ELR (cell line): ENCODE data around the gene SLC6A6.

Experiments used
- DNase-seq: peaks from one replicate; pipeline ENCODE4 v3.0.0-alpha.2; 2015; ENCODE audit warnings: low read depth

SLC6A6 gene

DNA sequence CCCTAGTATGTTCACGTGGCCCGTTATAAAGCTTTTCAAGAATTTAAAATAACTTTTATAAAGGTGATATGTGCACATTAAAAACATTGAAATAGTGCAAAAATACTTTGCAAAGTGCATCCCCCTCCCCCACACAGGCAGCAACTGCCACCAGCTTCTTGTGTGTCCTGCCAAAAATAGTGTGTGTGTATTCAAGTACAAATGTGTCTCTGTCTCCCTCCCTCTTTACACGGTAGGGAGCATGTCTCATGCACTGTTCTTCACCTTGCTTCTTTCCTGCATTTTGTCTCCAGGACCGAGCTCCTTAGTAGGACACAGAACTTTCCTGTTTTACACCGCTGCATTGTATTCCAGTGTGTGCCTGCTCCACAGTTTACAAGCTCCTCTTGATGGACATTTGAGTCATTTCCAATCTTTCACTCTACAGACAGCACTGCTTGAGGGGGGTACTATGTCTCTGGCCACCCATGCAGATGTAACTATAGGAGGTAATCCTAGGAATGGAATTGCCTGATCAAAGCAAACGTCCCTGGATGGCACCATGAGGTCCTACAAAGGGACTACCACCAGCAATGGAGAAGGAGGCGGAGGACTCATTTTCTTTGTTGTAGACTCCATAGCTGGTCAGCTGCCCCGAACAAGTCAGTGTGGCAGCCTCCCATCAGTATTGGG, 52.4 kb downstream of the SLC6A6 start:
- no peak for DNase-seq

DNA sequence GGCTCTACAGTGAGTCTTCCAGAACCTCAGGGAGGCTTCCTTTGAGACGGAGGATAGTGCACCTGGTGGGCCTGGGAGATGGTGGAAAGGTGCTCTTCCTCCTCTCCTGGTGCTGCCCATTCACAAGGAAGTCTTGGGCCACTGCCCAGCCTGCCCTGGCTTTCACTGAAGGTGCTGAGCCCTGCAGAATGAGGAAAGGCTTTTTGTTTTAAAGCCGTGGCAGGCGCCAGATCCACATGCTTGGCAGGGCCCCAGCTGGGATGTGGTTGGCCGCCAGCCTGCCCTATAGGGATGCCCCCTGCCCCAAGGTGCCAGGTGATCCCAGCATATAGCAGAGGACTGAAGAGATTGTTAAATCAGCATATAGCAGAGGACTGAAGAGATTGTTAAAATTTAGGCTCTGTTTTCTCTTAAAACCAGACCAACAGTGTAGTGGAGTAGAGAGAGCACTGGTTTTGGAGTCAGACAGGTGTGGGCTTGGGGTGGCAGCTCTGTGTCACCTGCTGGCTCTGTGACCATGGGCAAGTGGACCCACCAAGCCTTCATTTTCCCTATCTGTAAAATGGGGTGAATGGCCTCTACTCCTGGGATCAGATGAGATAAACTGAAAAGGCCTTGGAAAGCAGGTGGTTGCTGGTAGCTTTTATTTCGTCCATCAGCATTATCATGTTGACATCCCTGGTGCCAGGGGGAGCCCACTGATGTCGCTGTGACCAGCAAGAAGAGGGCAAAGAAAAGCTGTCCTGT, 53.3 kb downstream of the SLC6A6 start:
- DNase-seq = no peak

DNA sequence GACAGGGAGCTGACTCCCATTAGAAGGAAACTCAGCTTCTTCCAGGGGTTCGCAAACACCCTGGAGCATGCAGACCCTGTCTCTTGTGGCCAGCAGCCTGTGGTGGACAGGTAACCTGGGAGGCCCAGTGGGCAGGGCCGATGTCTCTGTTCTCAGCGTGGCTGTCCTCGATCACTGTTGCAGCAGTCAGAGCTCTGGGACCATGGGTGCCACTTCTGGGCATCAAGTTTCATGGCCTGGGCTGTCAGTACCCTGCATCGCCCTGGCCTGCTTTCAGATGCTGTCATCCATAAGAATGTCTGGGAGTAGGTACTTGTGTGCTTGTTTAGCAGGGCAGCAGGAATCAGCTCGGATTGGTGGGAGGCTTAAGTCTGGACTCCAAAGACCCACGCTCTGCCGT, 54.4 kb downstream of the SLC6A6 start:
- no peak for DNase-seq

DNA sequence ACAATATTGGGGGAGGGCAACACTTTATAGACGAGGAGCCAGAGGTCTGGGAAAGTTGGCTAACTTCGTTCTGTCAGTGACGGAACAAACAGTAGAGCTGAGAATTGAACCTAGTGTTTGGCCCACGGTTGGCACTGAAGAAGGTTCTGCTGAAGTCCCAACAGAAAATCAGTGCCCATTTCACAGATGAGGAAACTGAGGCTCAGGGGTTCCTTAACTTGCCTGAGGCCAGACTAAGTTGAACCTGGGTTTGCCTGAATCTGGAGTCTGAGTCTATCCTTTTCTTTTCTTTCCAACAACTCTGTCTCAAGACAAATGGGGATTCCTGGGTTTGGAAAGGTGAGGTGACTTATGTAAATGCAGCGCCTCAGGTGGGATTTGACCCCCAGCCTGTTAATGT, 55.1 kb downstream of the SLC6A6 start:
- DNase-seq = no peak

DNA sequence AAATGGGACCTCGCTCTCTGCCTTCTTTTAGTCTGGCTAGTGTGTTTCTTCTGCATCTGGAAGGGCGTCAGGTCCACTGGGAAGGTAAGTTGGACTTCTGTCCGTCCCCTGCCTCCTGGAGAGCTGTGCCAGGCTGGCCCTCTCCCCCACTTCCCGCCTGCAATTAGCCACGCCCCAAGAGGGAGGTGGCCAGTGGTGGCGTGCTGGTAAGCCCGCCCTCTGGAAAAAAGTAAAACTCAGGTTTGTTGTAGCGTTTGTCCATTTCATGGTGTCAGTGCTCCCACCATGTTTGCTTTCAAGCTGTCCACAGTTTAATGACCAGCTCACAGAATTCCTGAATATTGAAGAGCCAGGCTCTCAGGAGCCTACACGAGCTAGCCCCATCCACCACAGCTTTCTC, 55.6 kb downstream of the SLC6A6 start:
- no peak for DNase-seq

DNA sequence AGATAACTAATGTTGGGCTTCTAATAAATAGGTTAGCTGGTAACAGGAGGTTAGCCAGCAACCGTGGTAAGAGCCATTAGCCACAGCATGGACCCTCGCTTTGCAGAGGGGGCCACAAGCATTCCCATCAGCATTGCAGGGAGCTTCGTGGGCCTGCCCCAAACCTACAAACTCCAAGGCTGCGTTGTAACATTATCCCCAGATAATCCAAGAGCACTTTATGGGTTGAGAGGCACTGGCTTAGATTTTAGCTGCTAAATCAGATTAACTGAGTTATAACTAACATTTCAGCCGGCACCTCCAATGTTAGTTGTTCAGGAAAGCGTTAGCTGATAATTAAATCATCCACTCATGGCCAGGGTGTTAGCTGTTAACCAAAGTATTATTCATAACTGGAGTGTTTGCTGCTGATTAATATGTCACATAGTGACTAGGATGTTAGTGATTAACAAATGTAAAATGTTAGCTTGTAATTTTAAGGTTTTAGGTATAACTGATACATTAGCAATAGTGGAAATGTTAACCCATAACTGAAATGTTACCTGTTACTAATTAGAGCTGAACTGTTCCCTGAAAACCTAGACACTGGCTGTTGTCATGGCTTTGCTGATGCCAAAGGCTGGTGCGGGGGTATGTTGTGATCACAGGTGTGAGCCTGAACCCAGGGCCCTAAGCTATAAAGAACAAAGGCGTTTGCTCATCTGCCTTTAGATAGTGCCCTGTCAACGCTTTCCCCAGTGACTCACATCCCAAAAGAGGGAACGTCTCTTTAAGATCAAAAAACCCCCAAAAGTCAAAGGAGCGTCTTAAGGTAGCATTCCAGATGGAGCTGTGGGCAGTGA, 56.2 kb downstream of the SLC6A6 start:
- DNase-seq = no peak

DNA sequence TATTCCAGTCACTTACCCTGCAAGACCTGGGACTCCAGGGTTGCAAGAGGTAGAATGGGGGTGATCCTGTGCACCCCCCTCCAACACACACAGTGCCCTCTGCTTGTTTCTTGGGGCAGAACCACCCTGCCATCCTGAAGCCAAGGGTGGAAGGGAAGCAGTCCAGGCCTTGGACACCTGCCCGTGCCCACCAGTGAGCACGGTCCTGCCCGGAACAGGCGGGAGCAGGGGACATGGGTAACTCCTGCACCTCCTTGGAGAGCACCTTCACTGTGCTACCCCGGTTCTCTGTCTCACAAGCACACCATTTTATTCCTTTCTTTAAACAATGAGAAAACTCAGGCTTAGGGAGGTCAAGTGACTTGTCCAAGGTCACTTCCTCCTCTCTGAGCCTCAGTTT, 57.0 kb downstream of the SLC6A6 start:
- no peak for DNase-seq

DNA sequence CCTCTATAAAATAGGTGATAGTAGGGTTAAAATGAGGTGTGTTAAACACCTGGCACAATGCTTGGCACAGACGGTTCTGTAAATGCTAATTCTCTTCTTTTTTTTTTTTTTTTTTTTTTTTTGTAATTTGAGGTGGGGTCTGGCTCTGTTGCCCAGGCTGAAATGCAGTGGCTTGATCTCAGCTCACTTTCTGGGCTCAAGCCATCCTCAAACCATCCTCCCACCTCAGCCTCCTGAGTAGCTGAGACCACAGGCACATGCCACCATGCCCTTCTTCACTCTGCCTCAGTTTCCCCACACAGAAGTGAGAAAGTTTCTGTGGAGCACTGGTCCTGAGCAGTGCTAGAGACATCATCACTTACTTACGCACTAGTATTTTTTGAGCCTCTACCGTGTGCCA, 57.4 kb downstream of the SLC6A6 start:
- DNase-seq = no peak

DNA sequence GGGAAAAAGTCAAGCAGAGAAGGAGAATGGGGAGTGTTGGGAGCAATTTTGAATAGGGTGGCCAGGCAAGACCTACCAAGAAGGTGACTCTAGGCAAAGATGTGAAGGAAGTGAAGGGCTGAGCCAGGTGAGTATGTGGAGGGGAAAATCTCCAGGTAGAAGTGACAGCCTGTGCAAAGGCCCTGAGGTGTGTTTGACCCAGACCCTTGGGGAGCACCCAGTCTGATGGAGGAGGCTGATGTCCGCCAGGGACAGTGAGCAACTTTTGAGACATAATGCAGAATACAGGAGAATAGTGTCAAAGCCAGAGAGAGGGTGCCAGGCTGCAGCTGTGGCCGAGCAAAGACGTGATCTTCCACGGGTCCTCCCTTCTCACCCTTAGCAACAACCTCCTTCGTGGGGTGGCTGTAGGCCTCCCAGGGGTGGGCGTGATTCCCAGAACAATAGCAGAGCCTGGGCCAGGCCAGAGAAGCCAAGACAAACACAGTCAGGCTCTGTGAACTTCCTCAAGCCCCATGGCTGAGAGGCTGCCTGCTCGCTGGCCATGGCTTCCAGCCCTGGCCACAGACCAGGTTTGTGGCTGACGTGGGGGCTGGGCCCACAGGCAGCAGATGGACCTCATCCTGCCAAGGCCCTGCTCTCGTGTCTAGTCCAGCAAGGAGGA, 58.1 kb downstream of the SLC6A6 start:
- DNase-seq = no peak

DNA sequence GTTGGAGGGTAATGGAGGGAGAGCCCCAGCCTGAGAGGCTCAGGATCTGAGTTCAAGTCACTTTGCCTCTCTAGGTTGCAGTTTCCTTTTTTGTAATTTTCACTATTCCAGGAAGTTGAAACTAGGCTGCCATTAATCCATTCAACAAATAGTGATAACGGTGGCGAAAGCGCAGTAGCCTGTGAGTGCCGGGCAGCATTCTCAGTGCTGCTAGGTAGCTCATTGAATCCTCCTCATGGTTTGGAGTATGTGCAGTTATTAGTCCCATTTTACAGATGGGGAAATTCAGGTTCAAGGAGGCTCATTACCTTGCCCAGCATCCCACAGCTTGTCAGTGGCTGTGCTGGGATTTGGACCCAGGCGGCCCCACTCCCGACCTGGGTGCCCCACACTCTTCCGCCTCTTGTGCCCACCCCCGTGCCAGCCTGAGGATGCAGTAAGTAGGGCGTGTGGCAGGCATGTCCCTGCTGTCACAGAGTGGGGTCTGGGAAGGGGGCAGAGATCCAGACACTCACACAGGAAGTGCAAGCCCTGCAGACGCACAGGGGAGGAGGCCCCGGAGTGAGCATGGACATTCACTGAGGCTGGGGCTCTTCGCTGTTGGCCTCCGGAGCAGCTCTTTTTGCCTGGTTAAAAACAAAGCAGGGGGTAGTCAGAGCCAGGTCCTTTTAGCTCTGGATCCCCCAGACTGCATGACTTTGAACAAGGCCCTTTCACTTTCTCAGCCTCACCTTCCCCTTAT, 58.8 kb downstream of the SLC6A6 start:
- no peak for DNase-seq

DNA sequence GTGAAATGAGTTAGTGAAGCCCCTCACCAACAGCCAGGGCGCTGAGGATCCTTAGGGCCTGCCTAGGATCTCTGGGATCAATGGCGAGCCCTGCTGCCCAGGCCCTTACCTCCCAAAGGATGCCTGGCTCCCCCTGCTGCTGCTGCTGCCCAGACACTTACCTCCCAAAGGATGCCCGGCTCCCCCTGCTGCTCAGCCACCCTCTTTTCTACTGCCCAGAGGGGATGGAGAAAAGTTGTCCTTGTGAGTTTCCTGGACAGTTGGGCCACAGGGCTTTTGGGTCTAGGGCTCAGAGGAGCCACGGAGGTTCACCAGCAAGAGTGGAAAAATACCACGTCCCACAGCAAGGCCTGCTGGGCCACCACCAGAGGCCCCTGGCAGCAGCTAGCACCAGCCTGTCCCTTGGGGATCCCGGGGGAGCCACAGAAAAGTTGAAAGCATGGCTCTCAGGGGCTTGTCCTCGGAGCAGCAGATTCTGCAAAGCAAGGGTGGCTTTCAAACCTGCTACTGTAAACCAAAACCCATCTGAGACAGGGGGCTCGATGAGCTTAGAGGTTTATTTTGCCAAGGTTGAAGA, 59.4 kb downstream of the SLC6A6 start:
- DNase-seq = peak; percentile 77

DNA sequence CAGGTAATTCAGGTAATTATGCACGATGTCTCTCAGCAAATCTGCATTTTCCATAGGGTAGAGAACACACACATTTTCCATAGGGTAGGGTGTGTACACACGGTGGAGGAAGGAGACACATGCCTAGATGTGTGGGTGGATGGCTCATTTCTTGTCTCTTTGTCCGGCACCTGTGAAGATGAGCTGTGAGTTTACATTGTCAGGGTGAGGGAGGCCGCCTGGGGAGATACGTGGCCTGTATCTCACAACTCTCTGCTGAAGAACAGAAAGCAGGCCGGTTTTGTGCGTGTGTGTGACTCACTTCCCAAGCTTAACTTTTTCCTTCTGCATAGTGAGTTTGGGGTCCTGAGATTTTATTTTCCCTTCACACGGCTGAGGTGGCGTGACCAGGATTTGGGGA, 60.3 kb downstream of the SLC6A6 start:
- no peak for DNase-seq

DNA sequence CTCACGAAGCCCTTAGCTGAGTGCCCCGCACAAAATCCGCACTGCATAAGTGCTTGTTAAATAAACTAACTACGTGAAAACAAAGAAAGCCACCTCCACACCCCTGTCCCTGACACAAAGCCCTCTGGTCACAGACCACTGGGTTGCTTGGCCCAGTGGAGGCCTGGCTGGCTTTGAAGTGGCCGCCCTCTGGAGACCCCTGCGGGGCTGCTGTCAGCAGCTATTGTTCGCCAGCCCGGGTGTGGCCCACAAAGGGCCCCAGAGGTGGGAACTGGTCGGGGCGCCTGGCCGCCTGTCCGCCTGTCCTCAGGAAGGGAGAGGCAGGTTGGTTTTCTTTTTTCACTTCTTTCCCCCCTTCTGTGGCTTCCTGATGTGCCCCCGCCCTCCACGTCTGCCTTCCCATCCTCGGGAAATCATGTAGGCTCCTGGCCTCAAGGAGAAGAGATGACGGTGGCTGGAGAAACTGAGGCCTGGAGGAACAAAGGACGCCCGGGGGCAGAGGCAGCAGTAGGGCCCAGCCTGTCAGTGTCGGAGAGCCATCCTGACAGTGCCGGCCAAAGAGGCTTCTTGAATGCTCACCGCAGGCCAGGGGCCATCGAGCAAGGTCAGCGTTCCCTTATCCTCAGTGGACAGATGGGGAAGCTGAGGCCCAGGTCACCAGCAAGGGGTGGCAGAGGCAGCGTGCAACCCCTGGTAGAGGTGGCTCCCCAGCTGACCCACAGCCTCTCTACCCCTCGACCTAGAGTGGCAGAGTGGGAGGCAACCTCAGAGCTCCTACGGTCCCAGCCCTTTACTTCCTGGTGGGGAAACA, 61.1 kb downstream of the SLC6A6 start:
- no peak for DNase-seq

DNA sequence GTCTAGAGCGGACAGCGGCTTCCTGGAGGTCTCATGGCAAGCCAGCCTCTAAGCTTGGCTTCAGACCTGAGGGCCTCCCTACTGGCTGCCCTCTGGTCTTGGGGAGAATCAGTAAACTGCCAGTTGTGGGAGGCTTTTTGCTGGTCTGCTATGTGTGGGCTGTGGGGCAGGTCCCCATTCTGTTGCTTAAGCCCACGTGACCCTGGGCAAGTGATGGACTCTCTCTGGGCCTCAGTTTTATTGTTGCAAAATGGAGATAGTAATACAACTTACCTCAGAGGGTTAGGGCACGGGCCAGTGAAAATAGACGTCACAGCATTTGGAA, 61.7 kb downstream of the SLC6A6 start:
- DNase-seq = no peak

DNA sequence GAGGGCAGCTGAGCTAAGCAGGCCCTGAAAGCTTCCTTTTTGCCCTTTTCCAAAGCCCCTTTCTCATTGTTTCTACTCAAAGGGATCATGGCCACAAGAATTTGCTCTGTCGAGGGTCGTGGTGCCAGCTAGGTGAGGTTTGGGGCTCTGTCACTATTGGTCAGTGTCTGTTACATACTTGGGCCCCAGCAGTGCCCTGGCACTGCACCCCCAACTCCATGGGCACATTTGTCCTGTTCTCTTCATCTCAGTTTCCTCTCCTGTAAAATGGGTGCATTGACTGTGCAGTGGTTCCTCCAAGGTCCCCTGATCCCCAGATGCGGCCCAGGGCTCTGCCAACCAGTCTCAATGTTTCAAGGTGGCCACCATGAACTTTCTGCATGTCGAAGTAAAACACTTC, 62.1 kb downstream of the SLC6A6 start:
- no peak for DNase-seq

DNA sequence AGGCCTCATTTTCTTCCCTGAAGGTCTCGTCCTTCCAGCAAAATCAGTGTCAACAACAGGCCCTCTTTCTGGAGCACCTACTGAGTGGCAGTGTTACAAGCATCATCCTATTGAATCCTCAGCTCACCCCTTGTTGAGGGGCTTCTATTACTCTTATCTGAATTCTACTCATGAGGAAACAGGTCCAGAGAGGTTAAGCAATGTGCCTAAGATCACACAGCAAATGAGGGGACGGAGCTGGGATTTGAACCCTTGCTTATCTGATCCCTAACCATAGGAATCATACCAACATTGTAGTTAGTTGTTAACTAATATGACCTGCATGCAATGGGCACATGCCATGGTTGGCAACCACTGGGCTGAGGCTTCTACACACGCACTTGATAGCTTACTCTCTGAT, 63.0 kb downstream of the SLC6A6 start:
- no peak for DNase-seq

DNA sequence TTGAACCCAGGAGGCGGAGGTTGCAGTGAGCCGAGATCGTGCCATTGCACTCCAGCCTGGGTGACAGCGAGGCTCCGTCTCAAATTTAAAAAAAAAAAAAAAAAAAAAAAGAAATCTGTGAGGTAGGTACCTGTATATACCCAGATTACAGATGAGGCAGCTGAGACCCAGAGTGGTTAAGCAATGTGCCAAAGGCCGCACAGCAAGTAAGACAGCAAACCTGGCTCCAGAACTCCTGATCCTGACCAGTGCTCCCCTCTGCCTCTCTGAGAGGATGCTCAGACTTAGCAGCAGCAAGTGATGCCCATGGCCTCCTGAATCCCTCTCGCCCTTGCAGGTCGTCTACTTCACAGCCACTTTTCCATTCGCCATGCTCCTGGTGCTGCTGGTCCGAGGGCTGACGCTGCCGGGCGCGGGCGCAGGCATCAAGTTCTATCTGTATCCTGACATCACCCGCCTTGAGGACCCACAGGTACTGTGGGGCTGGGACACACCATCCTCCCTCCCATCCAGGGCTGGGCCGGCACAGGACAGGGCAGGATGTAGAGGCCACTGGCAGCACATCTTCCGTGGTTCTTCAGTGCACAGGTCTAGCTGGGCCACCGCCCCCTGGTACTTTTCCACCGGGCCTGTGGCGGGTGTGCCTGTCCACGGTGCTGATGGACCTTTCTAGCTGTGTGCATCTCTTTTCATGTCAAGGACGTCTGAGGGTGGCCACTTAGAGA, 63.9 kb downstream of the SLC6A6 start:
- DNase-seq = no peak

DNA sequence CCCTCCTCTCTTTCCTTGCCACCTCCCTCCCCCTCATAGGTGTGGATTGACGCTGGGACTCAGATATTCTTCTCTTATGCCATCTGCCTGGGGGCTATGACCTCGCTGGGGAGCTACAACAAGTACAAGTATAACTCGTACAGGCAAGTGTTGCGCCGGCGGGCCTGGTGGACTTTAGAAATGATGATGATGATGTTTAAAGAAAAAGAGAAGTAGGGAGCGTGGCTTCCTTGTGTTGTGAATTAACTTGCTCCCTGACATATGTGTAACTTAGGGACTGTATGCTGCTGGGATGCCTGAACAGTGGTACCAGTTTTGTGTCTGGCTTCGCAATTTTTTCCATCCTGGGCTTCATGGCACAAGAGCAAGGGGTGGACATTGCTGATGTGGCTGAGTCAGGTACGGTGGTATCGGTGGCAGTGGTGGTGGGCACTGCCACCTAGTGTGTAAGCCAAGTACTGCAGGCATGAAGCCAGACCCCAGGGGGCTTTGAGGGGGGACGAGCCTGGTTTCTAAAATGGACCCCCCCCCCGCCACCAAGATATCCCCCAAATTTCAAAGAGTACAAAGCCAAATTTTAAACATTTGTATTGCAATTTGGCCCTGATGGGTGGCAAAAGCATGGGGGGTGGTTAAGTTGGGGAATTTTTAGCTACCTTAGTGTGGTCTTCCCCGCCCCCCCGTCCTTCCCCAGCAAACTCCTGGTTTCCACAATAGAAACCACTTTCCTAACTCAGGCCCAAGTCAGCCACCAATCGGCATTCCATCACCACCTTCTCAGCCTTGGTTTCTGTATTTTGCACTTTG, 65.6 kb downstream of the SLC6A6 start:
- DNase-seq = peak; percentile 47

DNA sequence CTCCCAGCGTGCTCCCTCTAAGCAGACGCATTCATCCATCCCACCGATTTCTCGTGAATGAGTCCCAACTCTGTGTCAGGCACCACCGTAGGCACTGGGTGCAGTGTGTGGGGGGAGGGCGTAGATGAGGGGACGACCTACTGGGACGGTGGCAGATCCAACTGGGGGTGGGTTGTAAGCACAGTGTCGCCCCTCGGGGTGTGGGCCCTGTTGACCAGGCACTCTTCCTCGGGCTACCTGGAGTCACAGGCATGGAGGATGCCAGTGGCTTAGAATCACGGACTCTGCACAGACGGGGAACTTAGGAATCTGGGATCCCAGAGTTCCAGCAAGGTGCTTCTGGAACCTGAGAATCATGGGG, 66.2 kb downstream of the SLC6A6 start:
- no peak for DNase-seq
